LNCaP clone FGC (cell line): Measurements from ENCODE around the gene ZZZ3.
"Not testable (repeated sequence)": the region's sequence is repeated elsewhere in the genome, so short reads cannot be mapped to it uniquely, and the experiment has no call there.

Experiments used
- DNase-seq: peaks from one replicate; pipeline ENCODE4 v3.0.0-alpha.2; 2011; ENCODE audit warnings: low read depth
- H3K4me3 ChIP-seq: 2 replicates; pipeline ENCODE4 v1.5.1; 2011; ENCODE audit warnings: mild to moderate bottlenecking, low read depth, low read length, control low read depth
- CTCF ChIP-seq: IDR thresholded peaks from 2 replicates; pipeline ENCODE4 v1.5.1; 2012; ENCODE audit warnings: mild to moderate bottlenecking; ENCODE audit not compliant: control insufficient read depth, insufficient read depth; ENCODE audit errors: extremely low read depth

The ZZZ3 gene

GRCh38 chr1:77704736-77705135 lies 22.3 kb upstream of the ZZZ3 start:
- H3K4me3 ChIP-seq = no peak overlapping the region
- TF ChIP-seq CTCF = no peak
- DNase-seq = no peak

- not testable (repeated sequence) for DNase-seq, H3K4me3 ChIP-seq
Measured at GRCh38 chr1:77699673-77700072, 17.2 kb upstream of the ZZZ3 start.

GRCh38 chr1:77697441-77697840 lies 15.0 kb upstream of the ZZZ3 start:
- no peak for TF ChIP-seq CTCF
- no peak for DNase-seq
- H3K4me3 ChIP-seq = no peak overlapping the region

GRCh38 chr1:77688939-77689338 lies 6.5 kb upstream of the ZZZ3 start:
- TF ChIP-seq CTCF = no peak
- no peak for DNase-seq
- no peak overlapping the region for H3K4me3 ChIP-seq

GRCh38 chr1:77687519-77687906 lies 5.1 kb upstream of the ZZZ3 start:
- no peak for TF ChIP-seq CTCF
- DNase-seq = no peak
- no peak overlapping the region for H3K4me3 ChIP-seq

- H3K4me3 ChIP-seq = no peak overlapping the region
- no peak for DNase-seq
- no peak for TF ChIP-seq CTCF
Measured at GRCh38 chr1:77686796-77687518, 4.5 kb upstream of the ZZZ3 start.

GRCh38 chr1:77683160-77684148 lies 996 bp upstream of the ZZZ3 start:
- peak; percentile 66 for DNase-seq
- TF ChIP-seq CTCF = peak; percentile 82
- peak overlapping the region; percentile 95 for H3K4me3 ChIP-seq
